Globus pallidus (tissue), 1 donor: ENCODE data around the gene JAZF1.
A peak's percentile ranks its signal among the peaks of the same experiment; 100 is the strongest.

Source experiments
- DNase-seq: peaks from one replicate; pipeline ENCODE4 v3.0.0-alpha.2; 2015; ENCODE audit warnings: low spot score

Gene JAZF1

DNA sequence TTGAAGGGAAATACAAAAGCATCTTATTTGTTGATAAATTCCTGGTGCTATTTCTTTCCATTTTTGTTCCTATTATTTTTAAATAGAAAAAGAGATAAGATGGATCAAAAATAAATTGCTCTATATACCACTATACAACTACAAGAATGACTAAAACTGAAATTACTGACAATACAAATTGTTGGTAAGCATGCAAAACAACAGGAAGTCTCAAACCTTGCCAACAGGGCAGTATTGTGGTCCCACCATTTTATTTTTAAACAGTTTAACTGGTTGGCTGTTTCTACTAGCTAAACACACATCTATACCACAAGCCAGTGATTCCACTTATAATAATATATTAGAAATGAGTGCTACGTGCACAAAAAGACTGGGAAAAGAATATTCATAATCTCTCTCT is 213.0 kb downstream of the JAZF1 start:
- DNase-seq: no peak

DNA sequence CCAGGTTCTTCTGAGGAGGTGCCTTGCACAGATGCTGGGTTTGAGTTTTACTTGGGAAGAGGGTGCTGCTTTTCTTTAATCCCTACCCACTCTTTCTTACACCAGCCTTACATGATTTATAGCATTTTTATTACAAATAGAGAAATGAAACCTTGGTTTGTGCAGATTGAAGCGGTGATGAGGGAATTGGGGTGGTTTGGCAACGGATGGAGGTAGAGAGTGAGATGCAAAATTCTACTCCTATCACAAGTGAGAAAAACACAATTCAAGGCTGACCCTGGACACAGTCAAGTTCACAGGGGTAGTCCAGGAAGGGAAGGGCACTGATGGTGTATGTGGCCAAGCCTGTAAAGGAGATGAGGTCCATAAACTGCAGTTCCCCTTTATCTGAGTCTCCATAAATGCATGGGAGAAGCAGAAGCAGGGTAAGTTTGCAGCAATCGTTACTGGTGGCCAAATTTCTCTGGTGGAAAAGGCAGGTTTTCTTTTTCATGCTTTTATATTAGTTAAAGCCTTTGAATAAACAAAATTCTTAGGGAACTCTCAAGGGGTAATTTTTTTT is 214.3 kb downstream of the JAZF1 start:
- no peak for DNase-seq

DNA sequence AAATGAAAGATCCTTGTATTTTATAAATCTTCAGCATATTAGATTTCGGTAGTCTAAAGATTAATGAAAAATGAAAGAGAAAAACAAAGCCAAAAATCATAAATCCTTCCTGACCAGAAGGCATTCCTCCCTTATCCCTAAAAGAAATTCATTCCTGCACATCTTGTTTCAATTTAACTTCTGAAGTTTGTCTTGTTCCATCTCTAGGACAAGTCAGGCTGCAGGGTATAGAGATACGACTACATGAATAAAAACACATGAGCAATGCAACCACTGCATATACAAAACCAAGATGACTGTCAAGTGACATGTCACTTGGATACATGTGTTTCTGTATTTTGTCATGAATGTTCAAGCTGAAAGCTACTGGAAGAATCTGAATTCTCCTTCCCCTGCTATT is 214.9 kb downstream of the JAZF1 start:
- no peak for DNase-seq

DNA sequence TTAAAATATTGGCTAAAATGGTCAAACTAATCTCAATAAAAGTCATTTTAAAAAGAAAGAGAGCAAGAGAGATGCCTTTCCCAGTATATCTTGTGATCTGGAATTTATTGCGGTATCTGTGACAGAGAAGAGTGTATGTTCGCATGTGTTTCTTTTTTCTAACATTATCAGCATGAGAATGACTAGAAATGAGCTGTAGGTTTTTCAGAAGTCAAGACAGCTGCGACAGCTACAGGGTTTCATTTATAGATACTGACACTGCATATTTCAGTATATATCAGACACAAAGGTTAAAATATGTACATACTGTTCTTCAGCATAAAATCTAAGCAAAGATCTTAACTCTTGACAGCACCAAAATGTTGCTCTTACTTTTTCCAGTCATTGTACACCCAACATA is 215.8 kb downstream of the JAZF1 start:
- no peak for DNase-seq

DNA sequence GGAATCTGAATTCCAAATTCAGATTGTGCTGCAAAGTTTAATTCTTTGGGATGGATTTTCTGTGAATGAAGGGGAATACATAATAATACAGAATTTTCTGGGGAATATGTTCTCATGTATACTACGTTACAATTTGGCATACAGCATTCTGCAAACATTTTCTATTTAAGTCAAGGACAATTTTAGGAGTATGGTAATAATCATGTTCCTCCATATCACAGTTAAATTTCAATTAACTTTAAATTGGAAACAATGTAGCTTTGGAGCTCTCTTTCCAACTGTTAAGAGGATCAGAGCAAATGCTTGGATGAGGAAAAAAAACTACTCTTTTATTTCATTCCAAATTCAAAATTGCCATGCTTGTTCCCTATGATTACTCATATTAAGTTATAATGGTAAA is 217.5 kb downstream of the JAZF1 start:
- DNase-seq: no peak

DNA sequence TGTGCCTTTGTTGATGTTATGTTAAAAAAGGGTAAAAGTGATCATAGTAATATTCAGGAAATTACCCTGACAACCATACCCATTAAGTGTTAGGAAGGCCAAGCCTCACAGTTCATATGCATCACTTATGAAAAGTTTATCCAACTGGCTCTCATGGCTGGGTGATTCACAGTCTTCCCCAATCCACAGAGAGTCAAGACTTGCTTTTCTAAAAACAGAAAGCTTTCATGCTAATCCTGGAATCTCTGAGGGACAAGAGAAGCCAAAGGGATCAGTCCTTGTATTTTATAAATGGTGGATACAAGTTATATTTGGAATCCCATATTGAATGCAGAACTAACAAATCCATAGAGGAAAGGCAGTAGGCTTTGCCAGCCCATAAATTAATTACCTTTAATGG is 218.3 kb downstream of the JAZF1 start:
- DNase-seq: no peak

DNA sequence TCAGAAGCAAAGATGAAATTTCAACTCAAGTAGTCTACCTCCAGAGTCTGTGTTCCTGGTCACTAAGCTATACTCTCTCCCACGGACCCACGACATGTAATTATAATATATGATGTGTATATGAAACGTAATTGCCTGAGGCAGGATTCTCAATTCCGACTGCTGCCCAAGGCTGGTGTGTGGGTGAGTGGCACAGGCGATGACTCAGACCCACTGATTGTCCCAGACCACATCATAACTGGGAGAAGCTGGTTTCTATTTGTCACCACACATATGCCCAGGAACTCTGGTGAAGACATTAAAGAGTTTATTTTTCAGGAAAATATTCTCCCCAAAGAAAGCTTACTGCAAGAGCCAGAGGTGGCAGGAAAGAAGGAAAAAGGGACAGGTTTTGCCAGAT is 219.3 kb downstream of the JAZF1 start:
- DNase-seq: no peak

DNA sequence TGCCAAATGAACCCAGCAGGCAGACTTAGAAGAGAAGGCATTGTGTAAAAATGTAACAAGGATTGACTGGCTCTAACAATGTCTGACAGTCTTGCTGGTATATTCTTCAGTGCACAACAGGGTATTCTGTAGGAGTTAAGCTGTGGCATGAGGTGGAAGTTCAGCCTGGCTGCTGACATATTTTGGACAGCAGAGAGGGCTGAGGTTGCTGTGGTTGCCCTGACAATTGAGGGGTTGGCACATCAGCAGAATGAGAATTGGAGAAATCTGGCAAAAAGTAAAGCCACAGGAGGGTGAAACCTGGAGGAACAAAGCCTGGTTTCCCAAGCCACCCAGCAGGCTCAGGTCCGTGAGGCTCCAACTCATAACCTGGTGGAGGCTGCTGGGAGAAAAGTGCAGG is 220.2 kb downstream of the JAZF1 start:
- no peak for DNase-seq

DNA sequence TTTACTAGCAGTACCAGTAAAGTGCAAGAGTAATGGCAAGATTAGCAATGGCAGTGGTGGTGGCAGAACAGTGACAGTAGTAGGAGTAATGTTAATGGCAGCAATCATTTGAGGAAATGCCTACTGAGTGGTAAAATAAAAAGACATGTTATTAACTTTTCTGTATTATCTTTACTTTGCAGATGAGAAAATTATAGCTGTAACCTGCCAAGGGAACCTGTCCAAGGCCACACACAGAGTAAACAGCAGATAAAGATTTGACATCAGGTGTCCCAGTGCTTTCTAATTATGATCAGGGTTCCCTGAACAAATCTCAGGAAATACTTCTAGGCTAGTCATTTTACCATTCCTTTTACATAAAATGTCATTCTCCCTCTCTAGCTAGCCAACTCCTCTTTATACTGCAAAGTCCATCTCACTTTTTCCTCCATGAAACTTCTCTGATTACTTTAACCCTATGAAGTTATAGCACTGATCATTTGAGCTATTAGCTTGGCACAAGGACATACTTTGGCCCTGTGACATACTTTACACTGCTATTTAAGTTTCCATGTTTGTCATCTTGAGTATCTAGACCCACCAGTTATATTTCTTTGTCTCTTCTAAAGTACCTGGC is 221.6 kb downstream of the JAZF1 start:
- no peak for DNase-seq

DNA sequence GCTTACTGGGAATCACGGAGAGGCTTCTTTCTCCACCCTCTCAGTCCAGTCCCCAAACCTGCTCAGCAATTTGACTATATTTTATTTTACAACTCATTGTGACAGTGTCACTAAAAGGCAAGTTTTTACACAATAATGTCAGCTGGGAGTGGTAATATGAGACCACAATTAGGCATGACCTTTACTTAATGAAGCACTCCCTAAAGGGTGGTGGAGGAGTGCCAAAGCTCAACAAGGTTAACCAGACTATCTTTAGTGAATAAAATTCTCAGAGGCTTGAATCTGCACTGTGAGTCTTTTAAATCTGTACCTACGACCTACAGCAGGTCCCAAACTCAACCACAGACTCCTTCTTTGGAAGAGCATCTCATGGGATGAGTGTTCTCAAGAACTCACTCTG is 225.0 kb downstream of the JAZF1 start:
- DNase-seq: no peak

DNA sequence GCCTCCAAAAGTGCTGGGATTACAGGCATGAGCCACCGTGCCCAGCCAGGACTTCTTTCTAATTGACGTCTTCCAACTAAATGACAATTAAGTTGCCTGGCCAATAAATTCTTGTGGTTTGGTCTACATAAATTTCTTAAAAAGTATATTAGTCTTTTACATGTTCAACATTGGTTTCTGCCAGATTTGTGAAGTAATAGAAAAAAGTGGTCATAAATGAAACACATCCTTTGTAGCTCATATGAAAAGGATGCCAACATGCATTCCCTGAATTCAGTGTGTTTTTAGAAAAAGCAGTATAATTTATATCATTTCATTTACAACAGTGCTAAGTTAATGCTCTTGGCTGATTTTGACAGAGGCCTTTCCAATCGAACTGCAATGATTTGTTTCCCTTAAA is 225.6 kb downstream of the JAZF1 start:
- DNase-seq: no peak

DNA sequence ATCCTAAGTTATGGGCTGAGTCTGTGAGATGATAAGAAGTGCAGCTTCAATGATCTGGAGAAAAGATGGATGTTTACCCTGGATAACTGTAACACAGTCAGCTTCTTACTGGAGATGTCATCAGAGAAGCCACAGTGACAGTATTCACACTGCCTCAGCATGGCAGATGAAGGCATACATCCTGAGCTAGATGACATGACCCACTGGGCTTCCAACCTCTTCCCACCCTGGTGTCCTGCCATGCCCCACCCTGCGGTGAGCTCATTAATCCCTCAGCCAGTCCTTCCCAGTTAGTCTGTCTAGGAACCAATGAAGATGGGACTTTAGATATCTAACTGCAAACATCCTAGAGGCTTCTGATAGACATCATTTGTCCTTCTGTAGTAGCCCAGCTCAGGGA is 226.8 kb downstream of the JAZF1 start:
- no peak for DNase-seq

DNA sequence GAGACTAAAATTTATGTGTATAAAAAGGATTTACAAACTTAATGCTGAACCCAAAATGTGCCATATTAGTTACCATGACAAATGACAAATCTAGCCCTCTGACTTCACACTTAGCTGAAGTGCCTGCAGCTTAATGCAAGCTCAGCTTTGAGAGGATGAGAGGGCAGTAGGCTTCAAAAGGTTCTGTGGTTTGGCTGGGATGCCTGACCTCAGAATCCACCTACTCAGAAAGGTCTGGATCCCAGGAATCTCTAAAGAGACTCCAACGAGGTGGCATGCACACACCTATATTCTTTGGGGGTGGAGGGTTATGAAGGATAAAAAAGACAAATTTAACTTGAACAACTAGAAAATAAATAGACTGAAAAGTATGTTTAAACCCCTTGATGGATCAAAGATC is 227.2 kb downstream of the JAZF1 start:
- DNase-seq: no peak

DNA sequence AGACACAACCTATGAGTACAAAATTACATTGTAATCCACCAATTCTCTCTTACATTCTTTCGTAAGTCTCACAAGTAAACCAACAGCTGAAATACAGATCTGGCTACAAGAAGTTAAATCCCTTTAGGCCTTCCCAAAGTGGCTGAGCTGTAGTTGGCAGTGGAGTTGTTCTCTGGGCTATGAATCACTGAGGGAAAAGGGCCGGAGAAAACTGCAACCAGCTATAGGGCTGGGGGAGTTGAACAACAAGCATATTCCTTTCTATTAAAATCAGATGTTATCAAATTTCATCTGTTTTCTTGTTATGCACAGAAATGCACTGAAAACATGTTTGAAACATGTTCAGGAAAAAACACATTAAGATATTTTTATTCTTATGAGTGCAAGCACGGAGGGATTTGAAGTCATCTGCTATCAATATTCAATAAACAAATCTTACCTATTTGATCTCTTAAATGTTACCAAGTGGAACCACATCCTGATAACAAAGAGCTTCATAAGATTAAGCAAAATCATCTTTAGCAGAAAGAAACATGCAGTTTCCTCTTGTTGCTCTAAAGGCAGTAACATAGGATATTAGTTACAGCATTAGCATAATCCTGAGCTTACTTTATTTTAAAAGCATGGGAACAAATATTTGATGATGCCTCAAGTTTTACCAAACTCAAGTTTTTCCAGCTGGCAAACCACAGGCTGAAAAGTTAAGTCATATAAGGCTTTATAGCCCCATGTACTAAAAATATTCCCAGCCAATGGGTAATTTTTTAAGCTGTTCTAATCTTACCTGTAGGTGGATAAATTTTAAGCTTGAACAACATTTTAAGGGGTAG is 227.9 kb downstream of the JAZF1 start:
- no peak for DNase-seq

DNA sequence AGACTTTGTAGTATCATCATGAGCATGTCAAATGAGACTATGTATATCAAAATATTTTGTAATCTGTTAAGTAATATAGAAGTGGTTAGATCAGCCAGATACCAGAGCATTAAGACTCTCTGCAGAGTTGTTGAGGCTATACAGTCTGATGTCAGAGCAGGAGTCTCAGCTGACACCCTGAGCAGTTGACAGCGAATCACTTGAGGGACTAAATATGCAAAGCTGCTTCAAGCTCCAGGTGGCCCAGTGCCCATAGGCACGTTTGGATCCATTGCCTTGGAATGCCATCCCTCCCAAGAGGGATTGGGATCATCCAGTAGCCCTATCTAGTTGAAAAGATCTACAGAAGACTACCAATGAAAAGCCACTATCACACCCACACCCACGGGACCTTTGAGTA is 230.5 kb downstream of the JAZF1 start:
- no peak for DNase-seq

DNA sequence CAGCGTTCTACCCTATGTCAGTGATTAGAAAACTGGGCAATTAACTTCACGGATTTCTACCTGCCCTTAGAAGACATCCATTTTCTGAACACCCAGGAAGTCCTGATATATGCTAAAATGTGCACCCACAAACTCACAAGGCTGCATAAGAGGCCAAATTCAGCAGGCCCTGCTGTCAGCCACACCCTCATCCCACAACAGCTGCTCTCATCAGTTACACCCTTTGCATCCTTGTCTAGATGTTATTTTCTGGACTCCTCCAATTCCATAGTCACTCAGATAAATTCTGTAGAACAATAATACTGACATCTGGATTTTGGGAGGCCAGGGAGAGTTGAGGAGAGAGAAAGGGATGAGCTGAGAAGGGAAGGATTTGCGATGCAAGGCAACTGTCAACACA is 231.7 kb downstream of the JAZF1 start:
- no peak for DNase-seq

DNA sequence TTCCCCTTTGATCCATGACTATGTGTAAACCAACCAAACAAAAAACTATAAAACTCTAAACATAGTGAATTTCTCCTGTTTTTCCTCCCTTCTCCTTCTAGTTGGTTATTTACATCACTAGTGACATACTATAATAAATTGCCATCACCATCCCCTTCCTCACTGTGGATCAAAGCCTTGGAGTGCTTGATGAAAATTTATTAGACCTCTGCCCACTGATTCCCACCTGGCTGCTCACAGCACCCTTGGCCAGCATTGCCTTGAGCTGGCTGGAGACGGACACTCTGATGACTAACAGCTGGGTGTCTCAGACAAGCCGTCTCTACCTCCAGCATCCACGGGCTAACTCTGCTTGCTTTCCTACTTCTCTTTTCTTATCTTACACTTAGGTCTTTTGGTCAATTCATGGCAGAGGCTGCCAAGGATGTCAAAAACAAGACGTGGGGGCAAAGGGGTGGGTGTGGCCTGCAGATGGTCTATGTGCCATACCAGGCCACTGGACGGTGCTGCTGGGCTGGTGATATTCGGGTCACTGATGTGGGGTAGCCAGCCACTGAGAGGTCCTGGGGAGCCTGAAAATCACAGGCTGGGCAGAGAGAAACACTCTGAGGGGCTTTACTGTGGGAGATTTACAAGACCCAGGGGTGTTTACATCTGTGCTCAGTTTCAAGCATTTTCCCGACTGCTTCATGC is 232.9 kb downstream of the JAZF1 start:
- peak; percentile 70 for DNase-seq

DNA sequence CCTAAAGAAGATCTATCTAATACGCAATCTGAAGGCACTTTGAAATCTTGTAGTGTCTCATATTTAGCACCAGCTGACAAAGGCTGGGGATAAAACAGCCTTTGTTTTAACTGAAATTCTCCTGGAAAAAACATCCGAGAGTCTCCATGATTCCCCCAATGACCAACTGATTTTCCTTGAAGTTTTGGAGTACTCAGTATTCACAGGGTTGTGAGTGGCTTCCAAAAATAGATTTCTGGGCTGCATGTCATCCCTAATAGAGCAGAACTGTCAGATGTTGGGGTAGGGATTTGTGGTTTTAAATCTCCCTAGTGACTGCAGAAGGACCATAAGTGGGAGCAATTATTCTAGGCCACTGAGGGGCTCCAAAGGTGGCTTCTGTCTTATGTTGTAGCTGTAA is 234.2 kb downstream of the JAZF1 start:
- peak; percentile 47 for DNase-seq

DNA sequence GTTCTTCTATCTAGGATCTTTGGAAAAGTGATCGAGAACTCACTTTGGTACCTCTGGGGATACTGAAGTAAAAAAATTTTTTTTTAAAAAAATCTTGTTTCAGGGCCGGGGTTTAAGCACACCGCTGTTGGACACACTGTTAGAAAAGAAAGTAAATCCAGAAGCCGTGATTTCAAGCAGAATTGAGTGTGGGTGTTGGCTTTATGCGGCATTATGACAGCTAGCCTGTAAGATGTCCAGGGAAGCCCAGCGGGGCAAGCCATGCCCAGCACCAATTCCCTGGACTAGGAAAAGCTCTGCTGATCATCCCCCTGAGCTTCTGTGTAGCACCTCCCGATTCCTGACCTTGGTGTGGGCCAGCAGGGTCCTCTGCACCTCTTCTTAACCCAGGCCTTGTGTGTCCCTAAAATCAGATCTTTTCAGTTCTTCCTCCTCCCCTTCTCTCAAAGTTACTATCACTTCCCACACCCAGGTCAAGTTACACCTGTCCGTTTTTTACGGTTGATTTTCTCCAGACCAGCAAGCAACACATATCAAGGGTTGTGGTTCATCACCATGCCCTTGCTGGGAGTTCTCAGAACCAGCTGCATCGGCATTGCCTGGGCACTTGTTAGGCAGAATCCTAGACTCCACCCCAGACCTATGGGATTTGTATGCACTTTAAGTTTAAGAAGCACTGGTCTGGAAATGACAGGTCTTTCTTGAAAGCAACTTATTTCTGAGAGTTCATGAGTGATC is 235.4 kb downstream of the JAZF1 start:
- no peak for DNase-seq

DNA sequence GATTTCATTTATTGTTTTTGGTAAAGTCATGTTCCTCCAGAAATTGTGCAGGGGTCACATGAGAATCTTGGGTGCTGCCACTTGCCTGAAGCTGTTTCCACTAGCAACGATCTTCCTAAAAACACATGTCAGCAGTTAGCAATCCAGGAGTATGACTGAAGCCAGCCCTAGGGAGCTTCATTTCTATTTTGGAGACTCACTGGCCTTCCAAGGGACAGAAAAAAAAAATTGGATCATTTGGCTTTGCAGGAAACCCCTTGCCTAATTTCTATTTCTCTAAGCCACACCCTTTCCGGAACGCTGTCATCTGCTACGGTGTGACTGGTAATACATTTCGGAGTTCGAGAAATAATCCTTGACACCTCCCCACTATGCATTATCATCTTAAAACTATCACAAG is 236.0 kb downstream of the JAZF1 start:
- DNase-seq: no peak

DNA sequence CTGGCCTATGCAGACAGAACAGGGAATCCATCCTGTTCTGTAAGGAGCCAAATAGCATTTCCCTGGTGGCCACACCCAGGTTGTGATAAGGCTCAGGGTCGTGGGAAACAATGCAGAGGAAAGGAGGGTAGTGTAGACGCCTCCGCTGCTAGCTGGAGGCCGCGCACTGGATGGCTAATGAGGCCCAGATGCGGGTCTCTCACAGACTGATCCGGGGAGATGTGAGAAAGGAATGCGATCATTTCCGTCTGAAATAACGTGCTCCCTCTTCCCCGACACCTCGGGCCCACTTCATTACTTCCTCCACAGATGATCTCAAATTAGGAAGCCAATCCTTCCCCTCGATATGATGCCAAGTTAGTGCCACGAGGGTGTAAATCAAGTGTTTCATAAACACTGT is 237.4 kb downstream of the JAZF1 start:
- DNase-seq: no peak

DNA sequence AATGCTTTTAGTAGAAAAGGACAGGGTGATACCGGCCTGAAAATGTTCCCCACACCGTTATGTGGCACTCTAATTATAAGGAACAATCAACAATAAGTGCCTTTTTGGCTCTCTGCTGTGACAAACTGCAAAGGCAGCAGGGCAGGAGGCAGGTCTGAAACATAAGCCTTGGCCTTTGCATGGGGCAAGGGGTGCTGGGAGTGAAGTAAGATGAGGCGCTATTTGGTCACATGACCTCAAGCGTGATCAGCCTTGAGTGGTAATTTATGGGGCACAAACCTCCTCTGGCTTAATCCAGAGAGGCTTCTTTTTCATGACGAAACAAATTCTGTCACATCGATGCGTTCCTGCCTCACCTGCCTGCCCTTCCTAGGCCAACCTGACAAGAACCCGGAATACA is 237.9 kb downstream of the JAZF1 start:
- no peak for DNase-seq
